DOHH2 (cell line): ENCODE data around the gene TNFRSF25.

Experiments
- CTCF ChIP-seq: fragments of 200-600 bp; sonication (generic); IDR thresholded peaks from one replicate; pipeline ENCODE4 v1.5.1; 2014; ENCODE audit warnings: antibody characterized with exemption, mild to moderate bottlenecking, low read depth, low read length; ENCODE audit not compliant: poor library complexity, severe bottlenecking
- EZH2phosphoT487 ChIP-seq: fragments of 200-600 bp; sonication (generic); IDR thresholded peaks from 2 replicates; pipeline ENCODE4 v1.6.1; 2017; ENCODE audit warnings: borderline replicate concordance, mild to moderate bottlenecking, antibody characterized with exemption, low read length, moderate library complexity, mixed read lengths

- TF ChIP-seq CTCF (no peak), EZH2phosphoT487 (no peak)
Measured at GRCh38 chr1:6483017-6483760, 17.2 kb upstream of the TNFRSF25 start.
